Calu3 (cell line): ENCODE measurements around the gene THAP7. TPM values are rescaled to one million over a fixed set of nuclear protein-coding genes. Genes with fewer than 3 reads are reported as not detected.

ENCODE experiments used
- BruUV-seq: library from RNA; stranded (reverse); fragments of 400-500 nt; replicated peaks from 2 replicates; lab custom pipeline; 2021; lab: Mats Ljungman, UMichigan
- CTCF ChIA-PET: fragments of 300-600 bp; sonication (Branson Sonifier 250); formaldehyde crosslinking; loops from one replicate; lab custom pipeline; 2022; ENCODE audit warnings: antibody characterized with exemption; lab: Charles Lee
- DNase-seq: peaks from one replicate; pipeline ENCODE4 v3.0.0; 2022
- H3K27ac Mint-ChIP-seq: one replicate; pipeline ENCODE4 v1.8.0; 2022; ENCODE audit warnings: mixed read lengths; ENCODE audit not compliant: unreplicated experiment
- H3K27me3 Mint-ChIP-seq: one replicate; pipeline ENCODE4 v1.8.0; 2022; ENCODE audit warnings: mixed read lengths; ENCODE audit not compliant: unreplicated experiment
- H3K36me3 Mint-ChIP-seq: one replicate; pipeline ENCODE4 v1.8.0; 2022; ENCODE audit warnings: mild to moderate bottlenecking, moderate library complexity, mixed read lengths; ENCODE audit not compliant: insufficient read depth, unreplicated experiment
- H3K4me1 Mint-ChIP-seq: one replicate; pipeline ENCODE4 v1.8.0; 2022; ENCODE audit warnings: mild to moderate bottlenecking, low read depth, mixed read lengths; ENCODE audit not compliant: unreplicated experiment
- H3K4me3 Mint-ChIP-seq: one replicate; pipeline ENCODE4 v1.8.0; 2022; ENCODE audit warnings: mild to moderate bottlenecking, low read depth, moderate library complexity, mixed read lengths; ENCODE audit not compliant: unreplicated experiment
- H3K9me3 Mint-ChIP-seq: one replicate; pipeline ENCODE4 v1.8.0; 2022; ENCODE audit warnings: low read depth, mixed read lengths; ENCODE audit not compliant: unreplicated experiment
- intact Hi-C: fragments of 100-400 bp; cut with micrococcal nuclease; formaldehyde crosslinking; loops from one replicate; pipeline ENCODE4 v1.10.0; 2022; ENCODE audit not compliant: unreplicated experiment
- total RNA-seq: library from RNA; stranded (reverse); gene quantifications from 2 replicates; pipeline ENCODE4 v1.2.3, GENCODE V29; 2022
- TF ChIP-seq, protein P1 (sequence below): fragments of 200-600 bp; IDR thresholded peaks from one replicate; pipeline ENCODE4 v1.8.0; 2022; ENCODE audit warnings: antibody characterized with exemption; ENCODE audit not compliant: unreplicated experiment

THAP7 gene
- total RNA-seq, 1 experiment from 2014 or later = 24.5 TPM

DNA sequence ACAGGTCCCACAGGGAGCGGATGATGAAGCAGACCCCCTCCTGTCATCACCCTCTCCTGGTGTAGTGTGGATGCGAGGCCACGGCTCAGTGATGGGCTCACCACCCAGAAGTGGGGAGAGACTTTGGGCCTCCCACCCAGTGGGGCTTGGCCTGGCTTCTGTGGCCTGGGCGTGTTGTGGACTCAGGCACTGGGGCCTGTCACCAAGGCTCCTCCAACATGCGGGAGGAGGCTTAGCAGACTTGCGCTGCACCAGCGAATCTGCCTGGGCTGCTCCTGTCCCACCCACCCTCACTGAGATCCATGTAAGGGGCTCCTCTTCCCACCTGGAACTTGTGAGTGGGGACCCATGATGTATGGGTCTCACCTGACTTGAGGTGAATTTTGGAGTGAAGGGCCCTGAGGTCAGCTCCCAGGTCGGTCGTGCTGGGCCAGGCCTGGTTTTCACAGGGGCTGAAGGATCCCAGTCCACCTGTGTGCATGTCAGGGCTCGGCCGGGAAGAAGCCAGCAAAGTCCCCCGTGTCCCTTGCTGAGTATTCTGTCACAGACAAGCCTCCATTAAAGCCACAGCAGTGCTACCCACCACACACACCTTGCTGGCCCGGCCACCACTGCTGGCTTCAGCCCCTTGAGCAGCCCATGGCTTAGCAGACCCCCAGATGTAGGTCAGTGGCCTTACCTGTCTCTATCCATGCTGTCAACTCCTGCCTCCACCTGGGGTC lies 4.2 kb downstream of the THAP7 start:
- CTCF ChIA-PET = no interaction called here
- intact Hi-C loops = no loop called here
- BruUV-seq = no TSS peak
- Mint-ChIP-seq H3K4me3 (no peak overlapping the region), H3K27ac (no peak overlapping the region), H3K9me3 (no peaks in the 10 kb centered on the region), H3K36me3 (peaks cover 77% of the 10 kb centered on the region), H3K27me3 (no peaks in the 10 kb centered on the region), H3K4me1 (no peaks in the 10 kb centered on the region)
- TF ChIP-seq, protein P1, sequence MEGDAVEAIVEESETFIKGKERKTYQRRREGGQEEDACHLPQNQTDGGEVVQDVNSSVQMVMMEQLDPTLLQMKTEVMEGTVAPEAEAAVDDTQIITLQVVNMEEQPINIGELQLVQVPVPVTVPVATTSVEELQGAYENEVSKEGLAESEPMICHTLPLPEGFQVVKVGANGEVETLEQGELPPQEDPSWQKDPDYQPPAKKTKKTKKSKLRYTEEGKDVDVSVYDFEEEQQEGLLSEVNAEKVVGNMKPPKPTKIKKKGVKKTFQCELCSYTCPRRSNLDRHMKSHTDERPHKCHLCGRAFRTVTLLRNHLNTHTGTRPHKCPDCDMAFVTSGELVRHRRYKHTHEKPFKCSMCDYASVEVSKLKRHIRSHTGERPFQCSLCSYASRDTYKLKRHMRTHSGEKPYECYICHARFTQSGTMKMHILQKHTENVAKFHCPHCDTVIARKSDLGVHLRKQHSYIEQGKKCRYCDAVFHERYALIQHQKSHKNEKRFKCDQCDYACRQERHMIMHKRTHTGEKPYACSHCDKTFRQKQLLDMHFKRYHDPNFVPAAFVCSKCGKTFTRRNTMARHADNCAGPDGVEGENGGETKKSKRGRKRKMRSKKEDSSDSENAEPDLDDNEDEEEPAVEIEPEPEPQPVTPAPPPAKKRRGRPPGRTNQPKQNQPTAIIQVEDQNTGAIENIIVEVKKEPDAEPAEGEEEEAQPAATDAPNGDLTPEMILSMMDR = no peak
- DNase-seq = no peak

DNA sequence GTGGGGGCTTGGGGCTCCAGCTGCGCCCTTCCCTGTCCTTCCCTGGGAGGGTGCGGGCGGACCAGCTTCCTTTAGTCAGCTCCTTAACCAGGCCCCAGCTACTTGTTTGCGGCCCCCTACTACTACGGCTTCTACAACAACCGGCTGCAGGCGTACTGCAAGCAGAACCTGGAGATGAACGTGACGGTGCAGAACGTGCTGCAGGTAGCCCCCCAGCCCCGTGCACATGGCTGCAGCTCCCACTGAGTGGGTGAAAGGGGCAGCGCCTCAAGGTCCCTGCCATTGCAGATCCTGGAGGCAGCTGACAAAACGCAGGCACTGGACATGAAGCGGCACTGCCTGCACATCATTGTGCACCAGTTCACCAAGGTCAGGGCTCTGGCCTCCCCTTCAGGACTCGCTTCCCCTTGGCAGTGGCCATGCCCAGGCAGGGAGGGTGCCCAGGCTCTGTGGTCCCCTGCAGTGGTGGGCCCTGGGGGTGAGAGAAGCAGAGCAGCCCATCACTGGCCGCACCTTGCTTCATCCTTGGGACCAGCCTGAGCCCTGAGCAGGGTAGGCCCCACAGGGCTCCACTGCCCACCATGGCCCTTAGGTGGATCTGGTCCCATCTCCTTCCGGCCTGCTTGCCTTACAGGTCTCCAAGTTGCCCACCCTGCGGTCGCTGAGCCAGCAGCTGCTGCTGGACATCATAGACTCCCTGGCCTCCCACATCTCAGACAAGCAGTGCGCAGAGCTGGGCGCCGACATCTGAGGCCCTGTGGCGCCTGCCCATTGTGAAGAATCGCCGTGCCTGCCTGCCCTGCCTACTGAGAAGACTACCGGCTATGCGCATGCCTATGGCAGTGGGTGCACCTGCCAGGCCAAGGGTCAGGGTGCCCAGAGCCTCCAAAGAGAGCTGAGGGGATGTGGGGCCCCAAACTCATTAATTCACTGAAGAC lies 5.1 kb downstream of the THAP7 start:
- Mint-ChIP-seq H3K36me3 (peaks cover 71% of the 10 kb centered on the region), H3K4me1 (no peaks in the 10 kb centered on the region)

DNA sequence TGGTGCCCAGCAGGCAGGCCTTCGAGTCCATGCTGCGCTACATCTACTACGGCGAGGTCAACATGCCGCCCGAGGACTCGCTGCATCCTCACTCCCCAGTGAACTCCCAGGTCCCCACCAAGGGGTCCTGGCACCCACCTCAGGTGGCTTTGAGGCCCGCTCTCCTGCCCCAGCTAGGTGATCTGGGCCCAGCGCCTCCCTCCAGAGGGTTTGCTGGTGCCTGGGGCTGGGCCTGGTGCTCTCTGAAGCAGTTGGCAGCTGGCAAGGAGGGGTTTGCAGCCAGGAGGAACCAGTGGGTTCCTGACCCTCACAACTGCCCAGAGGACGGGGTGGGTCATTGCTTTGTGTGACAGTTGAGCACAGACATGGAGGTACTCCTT lies 5.9 kb downstream of the THAP7 start:
- Mint-ChIP-seq H3K27ac (no peak overlapping the region), H3K4me1 (no peaks in the 10 kb centered on the region), H3K4me3 (no peak overlapping the region), H3K36me3 (peaks cover 65% of the 10 kb centered on the region), H3K9me3 (no peaks in the 10 kb centered on the region), H3K27me3 (no peaks in the 10 kb centered on the region)
- CTCF ChIA-PET = no interaction called here
- DNase-seq = no peak
- BruUV-seq = no TSS peak
- intact Hi-C loops = no loop called here
- TF ChIP-seq, protein P1 = no peak

More for the DNA sequence above, 5.1 kb downstream of the THAP7 start:
- no peak overlapping the region for H3K4me3 Mint-ChIP-seq
- TF ChIP-seq, protein P1 = no peak
- no TSS peak for BruUV-seq
- no peak for DNase-seq
- no peaks in the 10 kb centered on the region for H3K27me3 Mint-ChIP-seq
- no peak overlapping the region for H3K27ac Mint-ChIP-seq
- H3K9me3 Mint-ChIP-seq = no peaks in the 10 kb centered on the region
- intact Hi-C loops = no loop called here
- CTCF ChIA-PET = no interaction called here

DNA sequence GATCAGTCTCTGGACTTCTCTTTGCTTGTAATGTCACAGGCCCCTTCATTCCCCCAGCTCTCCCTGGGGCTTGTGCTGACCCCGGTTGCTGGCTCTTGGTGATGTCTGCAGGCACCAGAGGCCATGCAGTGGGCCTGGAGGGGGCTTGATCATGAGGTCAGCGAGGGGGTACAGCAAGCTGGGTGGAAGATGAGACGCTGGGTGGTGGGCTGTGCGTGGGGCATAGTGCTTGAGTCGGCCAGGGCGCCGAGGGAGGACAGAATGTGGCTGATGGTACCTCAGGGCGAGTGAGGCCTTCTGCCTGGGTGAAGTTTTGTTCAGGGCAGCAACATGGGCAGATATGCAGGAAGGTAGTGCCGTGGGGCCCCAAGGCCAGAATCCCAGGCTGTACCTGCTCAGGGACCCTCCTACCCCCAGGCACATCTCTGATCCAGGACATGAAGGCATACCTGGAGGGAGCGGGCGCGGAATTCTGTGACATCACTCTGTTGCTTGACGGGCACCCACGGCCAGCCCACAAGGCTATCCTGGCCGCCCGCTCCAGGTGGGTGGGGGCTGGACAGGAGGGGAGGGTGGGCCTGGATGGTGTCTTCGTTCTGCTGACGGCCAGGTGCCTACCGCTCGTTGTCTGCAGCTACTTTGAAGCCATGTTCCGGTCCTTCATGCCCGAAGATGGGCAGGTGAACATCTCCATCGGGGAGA lies 6.4 kb downstream of the THAP7 start:
- H3K27ac Mint-ChIP-seq = no peak overlapping the region
- intact Hi-C loops = no loop called here
- no TSS peak for BruUV-seq
- TF ChIP-seq, protein P1 = no peak
- H3K36me3 Mint-ChIP-seq = peaks cover 65% of the 10 kb centered on the region
- no peak overlapping the region for H3K4me3 Mint-ChIP-seq
- no peak for DNase-seq
- no peaks in the 10 kb centered on the region for H3K9me3 Mint-ChIP-seq
- CTCF ChIA-PET = interaction anchor here (0.6 kb wide), 1 partner anchor 1071 kb away, joined by 5 read pairs; no protein-coding TSS in a partner anchor
- H3K27me3 Mint-ChIP-seq = no peaks in the 10 kb centered on the region
- H3K4me1 Mint-ChIP-seq = no peaks in the 10 kb centered on the region
